SK-N-SH (cell line): ENCODE results near the gene SLC6A9.

Experiments
- CTCF ChIP-seq: fragments of 200-600 bp; sonication (generic); IDR thresholded peaks from 2 replicates; pipeline ENCODE4 v1.6.1; 2017; ENCODE audit warnings: antibody characterized with exemption, mild to moderate bottlenecking, moderate library complexity
- ELF1 ChIP-seq: IDR thresholded peaks from 2 replicates; pipeline ENCODE4 v1.4.0; 2012
- FOXM1 ChIP-seq: IDR thresholded peaks from 2 replicates; pipeline ENCODE4 v1.4.0; 2012; ENCODE audit warnings: low read depth, mild to moderate bottlenecking
- IRF3 ChIP-seq: fragments of 150-350 bp; IDR thresholded peaks from 2 replicates; pipeline ENCODE4 v1.6.1; 2016; ENCODE audit warnings: mild to moderate bottlenecking, low read depth, low read length
- POLR2AphosphoS5 ChIP-seq: IDR thresholded peaks from 2 replicates; pipeline ENCODE4 v1.6.1; 2012; ENCODE audit warnings: low read depth, low read length
- RAD21 ChIP-seq: IDR thresholded peaks from 2 replicates; pipeline ENCODE4 v1.6.1; 2012; ENCODE audit warnings: mild to moderate bottlenecking, low read length
- RCOR1 ChIP-seq: fragments of 150-350 bp; IDR thresholded peaks from 2 replicates; pipeline ENCODE4 v1.6.1; 2017; ENCODE audit warnings: antibody characterized with exemption, low read length
- REST ChIP-seq: IDR thresholded peaks from 2 replicates; pipeline ENCODE4 v1.6.1; 2012; ENCODE audit warnings: mild to moderate bottlenecking, low read depth, low read length, moderate library complexity
- SIN3A ChIP-seq: IDR thresholded peaks from 2 replicates; pipeline ENCODE4 v1.6.1; 2012; ENCODE audit warnings: low read depth, mild to moderate bottlenecking, low read length, moderate library complexity, borderline replicate concordance
- TAF1 ChIP-seq: IDR thresholded peaks from 2 replicates; pipeline ENCODE4 v1.6.1; 2012; ENCODE audit warnings: low read depth, mild to moderate bottlenecking, low read length, moderate library complexity, borderline replicate concordance
- TCF12 ChIP-seq: IDR thresholded peaks from 2 replicates; pipeline ENCODE4 v1.4.0; 2012
- TEAD4 ChIP-seq: IDR thresholded peaks from 2 replicates; pipeline ENCODE4 v1.4.0; 2012; ENCODE audit warnings: mild to moderate bottlenecking, borderline replicate concordance; ENCODE audit not compliant: insufficient read depth
- USF2 ChIP-seq: fragments of 150-350 bp; IDR thresholded peaks from 2 replicates; pipeline ENCODE4 v1.6.1; 2017; ENCODE audit warnings: antibody characterized with exemption, low read length, low read depth, borderline replicate concordance
- ZBTB33 ChIP-seq: IDR thresholded peaks from 2 replicates; pipeline ENCODE4 v1.4.0; 2012; ENCODE audit warnings: low read depth, borderline replicate concordance

- TF ChIP-seq CTCF (no peak), SIN3A (no peak), FOXM1 (no peak), TAF1 (no peak), REST (no peak), ELF1 (no peak), RAD21 (no peak), ZBTB33 (no peak), TEAD4 (no peak), IRF3 (no peak), RCOR1 (no peak), POLR2AphosphoS5 (no peak), TCF12 (no peak), USF2 (no peak)
Measured at GRCh38 chr1:44025816-44026215, 5.4 kb downstream of the SLC6A9 start.
